Osteocyte (in vitro differentiated cells): ENCODE results near the gene ANGPT4. TPM values are rescaled to one million over a fixed set of nuclear protein-coding genes. Genes with fewer than 3 reads are reported as not detected.

Experiments used
- DNase-seq: peaks from one replicate; pipeline ENCODE4 v3.0.0; 2021; ENCODE audit warnings: mixed read lengths; ENCODE audit not compliant: unreplicated experiment; ENCODE audit errors: extremely low spot score
- H3K27ac Mint-ChIP-seq: one replicate; pipeline ENCODE4 v1.8.0; 2021; ENCODE audit warnings: mild to moderate bottlenecking, mixed read lengths; ENCODE audit not compliant: unreplicated experiment
- H3K27me3 Mint-ChIP-seq: one replicate; pipeline ENCODE4 v1.8.0; 2021; ENCODE audit warnings: mixed read lengths; ENCODE audit not compliant: unreplicated experiment
- H3K36me3 Mint-ChIP-seq: one replicate; pipeline ENCODE4 v1.8.0; 2021; ENCODE audit warnings: mixed read lengths; ENCODE audit not compliant: unreplicated experiment
- H3K4me1 Mint-ChIP-seq: one replicate; pipeline ENCODE4 v1.8.0; 2021; ENCODE audit warnings: mixed read lengths; ENCODE audit not compliant: unreplicated experiment
- H3K4me3 Mint-ChIP-seq: one replicate; pipeline ENCODE4 v1.8.0; 2021; ENCODE audit warnings: mild to moderate bottlenecking, moderate library complexity, mixed read lengths; ENCODE audit not compliant: unreplicated experiment
- H3K9me3 Mint-ChIP-seq: one replicate; pipeline ENCODE4 v1.8.0; 2021; ENCODE audit warnings: mixed read lengths; ENCODE audit not compliant: unreplicated experiment
- CTCF ChIP-seq: fragments of 200-600 bp; sonication (generic); IDR thresholded peaks from 2 replicates; pipeline ENCODE4 v1.5.0; 2021; ENCODE audit warnings: antibody characterized with exemption, mild to moderate bottlenecking, moderate library complexity
- total RNA-seq: library from RNA; stranded (reverse); gene quantifications from 2 replicates; pipeline ENCODE4 v1.2.1, GENCODE V29; 2021

The ANGPT4 gene
- total RNA-seq, 1 donor from 2014 or later = not detected

DNA sequence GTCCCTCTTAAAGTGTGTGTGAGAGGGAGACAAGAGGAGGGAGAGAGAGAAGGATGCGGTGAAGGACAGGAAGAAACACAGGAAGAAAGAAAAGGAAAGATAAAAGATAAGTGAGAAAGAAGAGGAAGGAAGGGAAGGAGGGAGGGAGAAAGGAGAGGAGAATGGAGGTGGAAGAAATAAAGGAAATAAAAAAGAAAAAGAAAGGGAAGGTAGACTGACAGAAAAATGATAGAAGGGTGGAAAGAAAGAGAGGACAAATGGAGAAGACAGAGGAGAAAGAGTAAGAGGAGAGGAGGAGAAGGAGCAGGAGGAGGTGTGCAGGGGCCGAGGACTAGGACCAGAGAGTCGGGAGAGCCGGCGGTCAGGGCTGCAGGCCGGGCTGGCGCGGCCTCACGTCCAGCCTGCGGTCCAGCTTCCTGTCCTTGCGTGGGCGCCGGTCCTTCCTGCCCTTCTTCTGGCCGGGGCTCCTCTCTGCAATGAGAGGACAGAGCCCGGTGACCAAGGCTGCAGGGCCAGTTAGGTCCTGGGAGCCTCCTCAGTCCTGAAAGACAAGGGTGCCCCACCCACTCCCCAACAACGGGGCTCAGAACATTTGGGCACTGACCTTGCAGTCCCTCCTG lies 44.0 kb upstream of the ANGPT4 start:
- no peak for TF ChIP-seq CTCF
- H3K4me3 Mint-ChIP-seq = no peak overlapping the region
- no peaks in the 10 kb centered on the region for H3K36me3 Mint-ChIP-seq
- no peaks in the 10 kb centered on the region for H3K9me3 Mint-ChIP-seq
- H3K4me1 Mint-ChIP-seq = no peaks in the 10 kb centered on the region
- no peak for DNase-seq
- H3K27me3 Mint-ChIP-seq = peaks cover 8% of the 10 kb centered on the region
- no peak overlapping the region for H3K27ac Mint-ChIP-seq

DNA sequence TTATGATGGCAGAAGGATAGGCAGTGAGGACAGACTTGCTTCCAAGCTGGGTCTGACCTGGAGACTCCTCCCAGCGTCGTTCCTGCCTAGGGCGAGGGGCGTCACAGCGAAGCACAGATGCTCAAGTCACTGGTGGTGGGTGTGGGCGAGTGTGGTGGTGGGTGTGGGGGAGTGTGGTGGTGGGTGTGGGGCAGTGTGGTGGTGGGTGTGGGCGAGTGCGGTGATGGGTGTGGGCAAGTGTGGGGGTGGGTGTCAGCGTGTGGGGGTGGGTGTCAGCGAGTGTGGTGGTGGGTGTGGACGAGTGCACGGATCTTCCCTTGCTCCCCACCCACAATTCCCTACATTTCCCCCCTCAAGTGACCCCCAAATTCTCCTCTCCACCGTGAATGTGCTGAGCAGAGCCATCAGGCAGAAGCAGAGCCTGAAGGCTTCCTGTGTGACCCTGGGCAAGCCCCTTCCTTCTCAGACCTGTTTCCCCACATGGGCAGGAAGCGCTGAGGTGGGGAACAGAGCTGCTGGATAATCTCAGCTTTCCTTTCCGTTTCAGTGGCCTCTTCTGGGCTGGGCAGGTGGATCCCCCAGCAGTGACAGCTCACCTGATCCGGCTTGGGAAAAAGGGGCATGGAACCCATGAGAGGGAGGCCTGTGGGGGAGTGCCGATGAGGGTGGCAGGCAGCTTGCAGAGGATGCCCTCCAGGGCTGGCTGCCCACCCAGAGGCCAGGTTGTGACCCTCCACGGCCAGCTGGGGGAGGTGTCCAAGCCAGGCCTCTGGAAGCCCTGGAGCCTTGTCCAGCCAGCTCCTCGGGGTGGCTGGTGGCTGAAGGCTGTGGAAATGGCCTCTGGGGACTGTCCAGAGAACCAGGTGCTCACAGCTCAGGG lies 43.0 kb upstream of the ANGPT4 start:
- H3K27ac Mint-ChIP-seq = no peak overlapping the region
- TF ChIP-seq CTCF = no peak
- H3K27me3 Mint-ChIP-seq = peaks cover 6% of the 10 kb centered on the region
- H3K4me3 Mint-ChIP-seq = no peak overlapping the region
- no peak for DNase-seq
- H3K4me1 Mint-ChIP-seq = no peaks in the 10 kb centered on the region
- no peaks in the 10 kb centered on the region for H3K36me3 Mint-ChIP-seq
- H3K9me3 Mint-ChIP-seq = no peaks in the 10 kb centered on the region

DNA sequence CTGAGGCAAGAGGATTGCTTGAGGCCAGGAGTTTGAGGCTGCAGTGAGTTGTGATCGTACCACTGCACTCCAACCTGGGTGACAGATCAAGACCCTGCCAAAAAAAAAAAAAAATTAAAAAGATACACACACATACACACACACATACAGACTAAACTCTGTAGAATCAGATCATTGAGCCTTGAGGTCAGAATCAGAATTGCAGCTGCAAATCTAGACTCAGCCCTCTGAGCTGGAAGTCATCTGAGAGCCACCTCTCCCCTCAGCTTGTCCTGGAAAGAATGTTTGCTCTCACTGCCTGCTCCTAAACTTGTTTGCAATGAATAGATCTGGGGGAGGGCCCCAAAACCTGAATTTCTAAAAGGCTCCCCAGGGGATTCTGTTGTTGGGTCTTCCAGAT lies 41.4 kb upstream of the ANGPT4 start:
- TF ChIP-seq CTCF = no peak
- Mint-ChIP-seq H3K9me3 (no peaks in the 10 kb centered on the region), H3K27me3 (peaks cover 6% of the 10 kb centered on the region), H3K4me3 (no peak overlapping the region), H3K4me1 (no peaks in the 10 kb centered on the region), H3K36me3 (no peaks in the 10 kb centered on the region), H3K27ac (no peak overlapping the region)
- DNase-seq = no peak

DNA sequence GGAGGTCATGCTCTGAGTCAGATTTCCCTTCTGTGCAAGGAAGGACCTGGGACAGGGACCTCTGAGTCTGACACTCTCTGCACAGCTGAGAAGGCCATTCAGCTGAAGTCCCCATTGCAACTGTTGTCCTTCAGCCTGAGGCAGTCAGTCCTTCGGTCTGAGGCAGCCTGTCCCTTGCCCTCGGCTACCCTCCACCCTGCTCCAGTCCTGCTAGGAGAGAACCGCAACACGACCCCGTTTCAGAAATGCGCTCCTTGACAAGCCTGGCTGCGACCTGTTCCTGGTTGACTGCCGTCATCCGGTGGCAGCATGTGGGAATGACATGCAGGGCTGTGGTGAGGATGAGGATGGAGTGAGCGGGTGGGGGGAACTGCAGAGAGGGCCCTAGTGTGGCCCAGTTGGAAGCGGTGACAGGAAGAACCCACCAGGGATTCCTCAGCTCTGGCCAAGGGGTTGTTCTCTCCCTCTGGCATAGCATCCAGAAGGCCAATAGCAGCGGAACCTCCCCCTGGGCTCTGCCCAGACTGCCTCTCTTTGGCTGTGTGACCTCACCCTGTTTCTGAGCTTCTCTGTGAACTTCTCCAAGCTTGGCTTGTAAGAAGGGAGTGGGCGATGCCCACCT lies 40.3 kb upstream of the ANGPT4 start:
- H3K27ac Mint-ChIP-seq = no peak overlapping the region
- no peaks in the 10 kb centered on the region for H3K4me1 Mint-ChIP-seq
- no peaks in the 10 kb centered on the region for H3K36me3 Mint-ChIP-seq
- peak; percentile 89 for DNase-seq
- no peaks in the 10 kb centered on the region for H3K9me3 Mint-ChIP-seq
- TF ChIP-seq CTCF = peak; percentile 98
- H3K27me3 Mint-ChIP-seq = peaks cover 6% of the 10 kb centered on the region
- no peak overlapping the region for H3K4me3 Mint-ChIP-seq

GRCh38 chr20:955656-956055 lies 39.5 kb upstream of the ANGPT4 start:
- H3K27ac Mint-ChIP-seq = no peak overlapping the region
- no peaks in the 10 kb centered on the region for H3K4me1 Mint-ChIP-seq
- H3K4me3 Mint-ChIP-seq = no peak overlapping the region
- TF ChIP-seq CTCF = no peak
- no peaks in the 10 kb centered on the region for H3K36me3 Mint-ChIP-seq
- DNase-seq = no peak
- H3K9me3 Mint-ChIP-seq = no peaks in the 10 kb centered on the region
- H3K27me3 Mint-ChIP-seq = peaks cover 6% of the 10 kb centered on the region
